Measurements from ENCODE around the gene CHAF1B.
"Not testable (repeated sequence)": the region's sequence is repeated elsewhere in the genome, so short reads cannot be mapped to it uniquely, and the experiment has no call there.

CHAF1B gene

DNA sequence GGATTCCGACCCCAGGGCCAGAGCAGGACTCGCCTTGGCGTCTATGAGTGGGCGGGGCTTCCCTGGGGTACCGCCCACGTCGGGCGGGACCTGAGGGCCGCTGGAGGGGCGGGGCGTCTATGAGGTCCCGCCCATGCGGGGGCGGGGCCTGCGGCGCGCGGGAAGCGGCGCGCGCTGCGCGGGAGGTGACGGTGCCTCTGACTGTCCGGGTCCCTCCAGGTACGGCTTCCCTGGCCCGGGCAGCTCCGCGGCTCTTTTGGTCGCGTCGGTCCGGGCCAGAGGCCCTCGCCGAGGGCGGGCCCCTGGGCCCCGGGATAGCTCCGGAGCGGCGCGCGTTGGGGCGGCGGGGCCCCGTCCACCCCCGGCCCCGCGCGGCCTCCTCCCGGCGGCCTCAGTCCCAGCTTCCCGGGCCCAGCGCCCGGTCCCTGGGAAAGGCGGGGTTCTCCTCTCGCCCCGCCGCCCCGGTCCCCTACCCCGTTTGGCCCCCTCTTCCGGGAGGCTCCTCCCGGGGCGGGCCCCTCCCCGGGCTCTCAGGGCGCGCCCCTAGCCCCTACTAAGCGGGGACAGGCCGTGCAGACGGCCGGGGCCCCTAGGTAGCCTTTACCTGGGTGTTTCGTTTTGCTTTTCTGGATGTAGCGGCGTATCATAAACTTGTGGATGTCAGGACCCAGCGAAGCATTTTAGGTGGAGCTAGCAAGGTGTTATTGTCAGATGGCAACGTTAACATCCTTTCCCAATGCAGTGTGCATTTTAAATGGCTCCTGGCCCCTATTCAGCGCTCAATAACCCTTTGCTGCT lies at the start of gene CHAF1B:
TSS of gene CHAF1B (plus strand) at position 160 of the 798 bp plus-strand sequence. CDS start 745 bp downstream, outside the sequence.
- peak; percentile 75 for DNase-seq (ENCODE audit: low spot score)

DNA sequence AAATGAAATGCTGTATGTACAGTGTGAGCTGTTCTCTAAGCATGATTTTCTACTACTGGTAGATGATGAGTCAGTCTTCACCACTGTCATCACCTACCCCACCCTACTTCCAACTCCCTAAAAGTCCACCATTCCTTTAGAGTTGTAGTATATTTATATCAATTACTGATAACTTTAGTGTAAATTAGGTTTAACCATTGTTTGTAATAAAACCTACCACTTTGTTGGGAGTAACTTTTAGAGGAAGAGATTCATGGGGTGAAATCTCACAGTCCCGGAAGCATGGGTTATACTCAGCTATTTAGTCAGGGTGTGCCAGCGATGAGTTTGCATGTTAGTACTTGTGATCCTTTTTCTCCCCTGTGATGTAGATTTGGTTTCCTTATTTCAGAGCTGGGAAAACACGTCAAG lies 48.1 kb upstream of the CHAF1B start:
- DNase-seq (ENCODE audit: low spot score), result no peak

DNA sequence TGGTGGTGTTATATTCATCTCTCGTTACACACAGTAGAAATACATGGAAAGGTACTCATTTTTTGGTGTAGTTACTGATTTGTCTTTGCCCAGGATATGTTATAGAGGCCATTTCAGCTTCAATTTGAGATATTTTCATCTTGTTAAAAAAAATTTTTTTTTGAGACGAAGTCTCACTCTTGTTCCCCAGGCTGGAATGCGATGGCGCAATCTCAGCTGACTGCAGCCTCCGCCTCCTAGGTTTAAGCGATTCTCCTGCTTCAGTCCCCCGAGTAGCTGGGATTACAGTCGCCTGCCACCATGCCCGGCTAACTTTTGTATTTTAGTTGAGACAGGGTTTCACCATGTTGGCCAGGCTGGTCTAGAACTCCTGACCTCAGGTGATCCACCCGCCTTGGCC lies 46.2 kb upstream of the CHAF1B start:
- DNase-seq (ENCODE audit: low spot score), result no peak

DNA sequence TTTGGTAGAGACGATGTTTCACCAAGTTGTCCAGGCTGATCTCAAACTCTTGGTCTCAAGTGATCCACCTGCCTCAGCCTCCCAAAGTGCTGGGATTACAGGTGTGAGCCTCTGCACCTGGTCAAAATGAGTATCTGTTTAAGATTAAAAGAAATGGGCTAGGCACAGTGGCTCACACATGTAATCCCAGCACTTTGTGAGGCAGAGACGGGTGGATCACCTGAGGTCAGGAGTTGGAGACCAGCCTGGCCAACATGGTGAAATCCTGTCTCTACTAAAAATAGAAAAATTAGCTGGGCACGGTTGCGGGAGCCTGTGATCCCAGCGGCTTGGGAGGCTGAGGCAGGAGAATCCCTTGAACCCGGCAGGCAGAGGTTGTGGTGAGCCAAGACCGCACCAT lies 42.6 kb upstream of the CHAF1B start:
- not testable (repeated sequence) for DNase-seq (ENCODE audit: low spot score)

DNA sequence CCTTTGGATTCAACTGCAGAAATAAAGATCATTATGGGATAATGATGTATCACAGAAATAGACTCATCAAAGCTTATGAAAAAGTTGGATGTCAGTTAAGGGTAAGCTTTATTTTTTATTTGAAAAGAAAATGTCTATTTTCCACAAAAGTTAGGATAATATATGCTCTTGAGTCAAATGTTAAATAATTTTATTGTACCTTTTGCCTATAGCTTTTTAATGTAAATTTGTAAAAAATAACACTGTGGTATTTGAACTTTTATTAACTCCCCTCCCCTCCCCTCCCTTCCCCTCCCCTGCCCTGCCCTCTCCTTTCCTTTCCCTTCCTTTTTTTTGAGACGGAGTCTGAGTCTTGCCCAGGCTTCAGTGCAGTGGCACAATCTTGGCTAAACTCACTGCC lies 40.3 kb upstream of the CHAF1B start:
- no peak for DNase-seq (ENCODE audit: low spot score)

DNA sequence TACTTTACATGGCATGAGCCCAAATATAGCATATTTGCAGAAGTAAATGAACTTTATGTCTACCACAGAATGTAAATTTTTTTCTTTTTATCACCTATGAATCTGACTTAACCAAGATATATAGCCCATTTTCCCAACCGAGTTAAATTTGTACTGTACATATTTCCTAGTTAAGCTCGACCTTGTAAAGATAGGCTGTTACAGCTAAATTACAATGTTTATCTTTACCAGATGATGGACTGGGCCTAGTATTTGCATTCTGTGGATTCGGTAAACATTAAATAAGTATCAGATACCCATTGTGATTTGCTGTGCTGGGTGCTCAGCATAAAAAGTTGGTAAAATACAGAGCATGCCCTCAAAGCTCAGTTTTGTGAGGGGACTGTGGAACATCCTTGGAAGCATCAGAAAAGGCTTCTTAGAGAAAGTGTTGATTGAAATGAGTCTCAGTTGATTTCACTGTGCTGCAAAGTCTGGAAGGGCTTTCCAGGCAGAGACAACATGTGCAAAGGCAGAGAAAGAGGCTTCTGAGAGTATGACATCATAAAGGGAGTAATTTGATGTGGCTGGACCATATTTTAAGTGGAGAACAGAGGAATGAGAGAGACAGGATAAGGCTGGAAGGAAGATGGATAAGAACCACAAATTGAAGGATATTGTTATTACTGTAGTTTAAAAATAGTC lies 37.8 kb upstream of the CHAF1B start:
- DNase-seq (ENCODE audit: low spot score), result no peak

DNA sequence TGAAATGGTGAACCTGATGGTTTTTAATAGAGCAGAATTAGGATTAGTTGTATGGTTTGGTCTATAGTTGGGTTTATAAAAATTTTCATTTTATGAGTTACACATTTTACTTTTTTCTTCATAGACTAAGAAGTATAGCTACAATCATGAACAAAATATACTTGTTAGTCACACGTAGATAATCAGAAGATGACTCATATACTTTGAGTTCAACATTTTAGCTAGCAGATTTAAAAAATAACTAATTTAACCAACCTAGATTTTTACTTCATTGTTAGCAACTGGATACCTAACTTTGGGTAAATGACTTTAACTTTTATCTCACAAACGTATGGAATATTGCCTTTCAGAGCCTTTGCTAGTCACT lies 37.2 kb upstream of the CHAF1B start:
- no peak for DNase-seq (ENCODE audit: low spot score)

DNA sequence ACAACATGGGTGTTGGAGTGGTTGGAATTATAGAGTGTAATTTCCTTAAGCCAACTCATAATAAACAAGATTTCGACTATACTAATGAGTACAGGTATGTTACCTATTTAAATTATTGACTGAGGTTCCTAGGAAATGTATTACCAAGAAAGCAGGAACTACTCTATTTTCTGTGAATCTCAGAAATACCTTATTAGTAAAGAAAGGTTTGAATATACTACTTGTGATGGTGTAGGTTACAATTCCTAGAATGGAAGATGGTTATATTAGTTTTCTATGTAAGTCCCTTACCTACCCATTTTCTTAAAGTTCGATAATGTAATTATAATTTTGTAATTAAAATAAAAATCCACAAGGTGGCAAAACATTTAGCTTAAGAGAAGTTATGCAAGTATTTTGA lies 35.9 kb upstream of the CHAF1B start:
- no peak for DNase-seq (ENCODE audit: low spot score)

DNA sequence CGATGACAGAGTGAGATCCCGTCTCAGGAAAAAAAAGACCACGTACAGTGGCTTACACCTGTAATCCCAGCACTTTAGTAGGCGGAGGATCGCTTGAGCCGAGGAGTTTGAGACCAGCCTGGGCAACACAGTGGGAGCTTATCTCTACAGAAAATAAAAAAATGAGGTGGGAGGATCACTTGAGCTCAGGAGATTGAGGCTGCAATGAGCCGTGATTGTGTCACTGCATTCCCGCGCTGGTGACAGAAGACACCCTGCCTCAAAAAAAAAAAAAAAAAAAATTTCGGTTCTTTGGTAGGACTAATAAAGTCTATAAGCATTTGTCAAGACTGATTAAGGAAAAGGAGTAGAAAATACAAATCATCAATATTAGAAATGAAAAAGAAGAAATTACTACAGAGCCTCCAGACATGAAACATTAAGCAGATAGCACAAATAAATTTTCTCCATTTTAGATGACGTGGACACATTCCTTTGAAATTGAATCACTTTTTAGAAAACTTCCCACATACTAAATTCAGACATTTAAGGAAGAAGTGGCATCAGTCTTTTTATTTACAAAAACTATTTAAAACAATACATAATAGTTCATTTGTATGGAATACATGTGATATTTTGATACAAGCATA lies 34.8 kb upstream of the CHAF1B start:
- no peak for DNase-seq (ENCODE audit: low spot score)

DNA sequence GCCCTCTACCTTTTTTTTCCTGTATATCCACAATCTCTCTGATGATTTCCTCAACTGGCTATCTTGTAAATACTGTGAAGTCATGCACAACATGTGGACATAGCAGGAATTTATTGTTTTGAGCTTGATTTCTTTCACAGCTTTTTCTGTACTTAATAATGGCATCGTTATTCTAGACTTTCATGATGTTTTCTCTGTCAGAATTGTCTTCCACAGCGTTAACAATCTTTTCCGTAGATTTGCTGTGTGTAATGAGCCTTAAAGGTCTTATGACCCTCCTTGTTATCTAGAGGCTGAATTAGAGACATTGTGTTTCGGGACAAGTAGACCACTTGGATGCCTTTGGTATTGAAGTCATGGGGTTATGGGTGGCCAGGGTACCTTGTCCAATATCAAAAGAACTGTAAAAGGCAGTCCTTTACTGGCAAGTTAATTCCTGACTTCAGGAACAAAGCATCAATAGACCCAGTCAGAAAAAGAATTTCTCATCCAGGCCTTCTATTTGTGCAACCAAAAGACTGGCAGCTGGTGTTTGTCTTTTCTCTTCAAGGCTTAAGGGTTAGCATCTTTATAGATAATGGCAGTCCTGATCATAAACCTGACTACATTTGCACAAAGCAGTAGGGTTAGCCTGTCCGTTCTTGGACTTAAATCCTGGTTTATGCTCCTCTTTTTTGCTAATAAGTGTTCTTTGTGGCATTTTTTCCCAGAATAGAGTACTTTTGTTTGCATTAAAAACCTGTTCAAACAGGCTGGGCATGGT lies 30.1 kb upstream of the CHAF1B start:
- DNase-seq (ENCODE audit: low spot score), result no peak

DNA sequence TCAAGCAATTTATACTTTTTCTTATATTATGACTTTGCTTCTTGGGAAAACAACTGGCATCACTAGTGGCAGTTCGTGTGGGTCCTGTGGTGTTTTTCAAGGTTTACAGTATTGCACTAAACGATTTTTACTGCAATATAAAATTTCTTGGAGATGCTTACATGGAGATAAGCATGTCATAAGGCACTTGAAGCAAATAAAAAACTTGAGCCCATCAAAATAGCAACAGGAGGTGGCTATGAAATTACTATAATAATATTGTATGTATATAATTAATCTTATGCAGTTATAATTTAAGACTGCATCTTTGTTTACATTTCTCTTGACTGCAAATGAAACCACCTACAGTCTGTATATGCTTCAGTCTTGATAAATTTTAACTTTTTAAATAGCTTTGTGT lies 29.3 kb upstream of the CHAF1B start:
- no peak for DNase-seq (ENCODE audit: low spot score)

DNA sequence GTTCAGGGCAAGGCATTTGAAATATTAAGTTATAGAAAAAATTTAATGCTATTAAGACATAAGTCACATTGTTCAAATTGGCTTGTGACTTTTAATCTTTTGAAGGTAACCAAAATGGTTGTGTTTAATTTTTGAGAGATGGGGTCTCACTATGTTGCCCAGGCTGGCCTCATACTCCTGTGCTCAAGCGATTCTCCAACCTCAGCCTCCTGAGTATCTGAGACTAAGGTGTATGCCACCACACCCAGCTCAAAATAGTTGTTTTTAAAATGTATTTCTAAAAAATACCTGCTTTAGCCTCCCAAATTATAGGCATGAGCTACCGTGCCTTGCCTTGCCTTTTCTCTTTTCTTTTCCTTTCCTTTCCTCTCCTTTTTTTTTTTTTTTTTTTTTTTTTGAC lies 26.0 kb upstream of the CHAF1B start:
- no peak for DNase-seq (ENCODE audit: low spot score)

DNA sequence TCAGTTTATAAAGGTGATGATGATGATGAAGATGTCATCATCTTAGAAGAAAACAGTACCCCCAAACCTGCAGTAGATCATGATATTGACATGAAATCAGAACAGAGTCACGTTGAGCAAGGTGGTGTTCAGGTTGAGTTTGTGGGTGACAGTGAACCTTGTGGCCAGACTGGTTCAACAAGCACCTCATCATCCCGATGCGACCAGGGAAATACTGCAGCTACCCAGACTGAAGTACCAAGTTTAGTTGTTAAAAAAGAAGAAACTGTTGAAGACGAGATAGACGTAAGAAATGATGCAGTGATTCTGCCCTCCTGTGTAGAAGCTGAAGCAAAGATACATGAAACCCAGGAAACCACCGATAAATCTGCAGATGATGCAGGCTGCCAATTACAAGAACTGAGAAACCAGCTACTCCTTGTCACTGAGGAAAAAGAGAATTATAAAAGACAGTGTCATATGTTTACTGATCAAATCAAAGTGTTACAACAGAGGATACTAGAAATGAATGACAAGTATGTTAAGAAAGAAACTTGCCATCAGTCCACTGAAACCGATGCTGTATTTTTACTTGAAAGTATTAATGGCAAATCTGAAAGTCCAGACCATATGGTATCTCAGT lies 16.0 kb upstream of the CHAF1B start:
- no peak for DNase-seq (ENCODE audit: low spot score)

DNA sequence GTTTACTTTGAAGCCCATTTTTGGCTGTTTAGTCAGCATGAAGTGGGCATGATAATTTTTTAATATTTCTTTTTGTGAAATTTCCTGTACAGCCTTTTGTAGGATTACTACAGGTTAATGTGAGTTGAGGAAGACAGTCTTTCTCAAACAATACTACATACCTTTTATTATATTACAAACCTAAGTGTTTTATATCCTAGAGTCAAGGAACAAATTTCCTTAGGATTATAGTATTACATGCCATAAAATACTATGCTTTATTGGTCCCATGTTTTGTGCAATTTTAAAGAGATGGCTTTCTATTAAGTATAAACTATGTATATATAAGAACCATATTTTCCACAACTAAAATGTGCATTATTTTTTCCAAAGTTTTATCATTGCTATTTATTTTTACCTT lies 9.2 kb upstream of the CHAF1B start:
- DNase-seq (ENCODE audit: low spot score), result no peak

DNA sequence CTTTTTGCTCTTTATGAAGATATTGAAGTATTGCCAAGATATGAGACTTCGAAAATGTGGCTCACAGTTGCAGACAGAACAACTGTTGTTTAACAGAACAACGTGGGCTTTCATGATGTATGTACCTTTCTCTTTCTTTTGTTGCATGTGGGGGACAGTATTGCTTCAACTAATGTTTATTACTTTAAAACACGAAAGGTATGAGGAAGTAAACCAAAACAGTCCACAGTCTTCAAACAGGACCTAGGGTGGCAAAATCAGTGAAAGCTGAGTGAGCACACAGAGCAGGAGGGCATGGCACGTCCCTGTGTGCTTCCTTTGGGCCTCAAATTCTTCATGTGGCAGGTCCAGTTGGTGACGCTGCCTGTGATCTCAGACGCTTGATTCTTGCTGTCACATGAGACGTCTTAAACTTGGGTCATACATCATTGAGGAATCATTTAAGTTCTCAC lies 7.8 kb upstream of the CHAF1B start:
- DNase-seq (ENCODE audit: low spot score), result peak; percentile 39

DNA sequence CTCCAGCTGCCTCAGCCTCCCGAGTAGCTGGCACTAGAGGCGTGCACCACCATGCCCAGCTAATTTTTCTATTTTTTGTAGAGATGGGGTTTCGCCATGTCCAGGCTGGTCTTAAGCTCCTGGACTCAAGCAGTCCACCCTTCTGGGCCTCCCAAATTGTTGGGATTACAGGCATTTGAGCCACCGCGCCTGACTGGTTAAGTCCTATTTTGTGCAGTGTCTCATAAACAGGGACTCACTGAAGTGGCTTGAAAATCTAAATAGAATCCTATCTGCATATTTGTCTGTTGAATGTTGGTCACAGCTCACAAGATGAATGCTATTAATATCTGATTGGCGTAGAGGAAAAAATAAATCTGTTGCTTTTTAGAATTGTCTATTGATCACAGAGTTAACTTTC lies 5.9 kb upstream of the CHAF1B start:
- DNase-seq (ENCODE audit: low spot score), result no peak

DNA sequence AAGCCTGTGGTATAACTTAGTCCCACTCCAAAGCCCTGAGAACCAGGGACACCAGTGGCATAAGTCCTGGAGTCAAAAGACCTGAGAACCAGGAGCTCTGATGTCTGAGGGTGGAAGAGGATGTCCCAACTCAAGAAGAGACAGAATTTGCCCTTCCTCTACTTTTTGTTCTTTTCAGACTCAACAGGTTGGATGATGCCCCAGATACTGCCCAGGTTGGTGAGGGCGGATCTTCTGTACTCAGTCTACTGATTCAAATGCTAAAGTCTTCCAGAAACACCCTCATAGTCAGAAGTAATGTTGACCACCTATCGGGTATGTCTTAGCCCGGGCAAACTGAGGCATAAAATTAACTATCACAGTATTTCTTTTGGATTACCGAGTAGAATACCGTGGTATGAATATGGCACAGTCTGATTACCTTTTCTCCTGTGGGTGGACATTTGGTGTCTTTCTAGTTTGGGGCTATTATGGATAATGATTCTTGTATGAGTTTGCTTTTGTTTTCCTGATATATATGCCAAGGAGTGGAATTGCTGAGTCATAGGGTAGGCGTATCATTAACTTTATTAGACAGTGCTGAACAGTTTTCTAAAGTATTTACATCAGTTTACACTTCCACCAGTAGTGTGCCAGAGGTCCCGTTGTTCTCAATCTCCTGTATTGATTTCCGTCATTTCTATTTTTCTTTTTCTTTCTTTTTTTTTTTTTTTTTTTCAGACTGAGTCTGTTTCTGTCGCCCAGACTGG lies 3.2 kb upstream of the CHAF1B start:
- DNase-seq (ENCODE audit: low spot score), result no peak

DNA sequence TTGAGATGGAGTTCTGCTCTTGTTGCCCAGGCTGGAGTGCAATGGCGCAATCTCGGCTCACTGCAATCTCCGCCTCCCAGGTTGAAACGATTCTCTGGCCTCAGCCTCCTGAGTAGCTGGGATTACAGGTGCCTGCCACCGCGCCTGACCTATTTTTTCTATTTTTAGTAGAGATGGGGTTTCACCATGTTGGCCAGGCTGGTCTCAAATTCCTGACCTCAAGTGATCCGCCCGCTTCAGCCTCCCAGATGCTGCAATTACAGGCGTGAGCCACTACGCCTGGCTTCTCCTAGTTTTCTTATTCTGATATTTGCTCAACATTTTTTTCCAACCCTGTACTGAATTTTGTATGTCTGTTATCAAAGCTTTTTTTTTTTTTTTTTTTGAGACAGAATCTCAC lies 2.5 kb upstream of the CHAF1B start:
- DNase-seq (ENCODE audit: low spot score), result not testable (repeated sequence)

DNA sequence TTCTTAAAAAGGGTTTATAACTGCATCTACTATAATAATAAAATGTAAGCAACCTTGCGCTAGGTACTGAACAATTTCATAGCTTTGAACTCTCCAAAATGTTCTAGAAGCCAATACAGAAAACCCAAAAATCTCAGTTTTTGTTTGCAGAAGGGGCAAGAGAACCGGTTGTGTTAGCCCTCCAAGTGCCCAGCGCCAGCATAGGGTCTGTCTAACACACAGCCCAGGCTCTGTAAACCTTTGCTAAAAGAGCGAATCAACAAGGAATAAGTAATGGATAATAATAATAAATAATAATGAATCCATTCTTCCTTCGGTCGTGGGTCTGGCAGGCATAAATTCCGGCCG lies 333 bp upstream of the CHAF1B start:
- no peak for DNase-seq (ENCODE audit: low spot score)

DNA sequence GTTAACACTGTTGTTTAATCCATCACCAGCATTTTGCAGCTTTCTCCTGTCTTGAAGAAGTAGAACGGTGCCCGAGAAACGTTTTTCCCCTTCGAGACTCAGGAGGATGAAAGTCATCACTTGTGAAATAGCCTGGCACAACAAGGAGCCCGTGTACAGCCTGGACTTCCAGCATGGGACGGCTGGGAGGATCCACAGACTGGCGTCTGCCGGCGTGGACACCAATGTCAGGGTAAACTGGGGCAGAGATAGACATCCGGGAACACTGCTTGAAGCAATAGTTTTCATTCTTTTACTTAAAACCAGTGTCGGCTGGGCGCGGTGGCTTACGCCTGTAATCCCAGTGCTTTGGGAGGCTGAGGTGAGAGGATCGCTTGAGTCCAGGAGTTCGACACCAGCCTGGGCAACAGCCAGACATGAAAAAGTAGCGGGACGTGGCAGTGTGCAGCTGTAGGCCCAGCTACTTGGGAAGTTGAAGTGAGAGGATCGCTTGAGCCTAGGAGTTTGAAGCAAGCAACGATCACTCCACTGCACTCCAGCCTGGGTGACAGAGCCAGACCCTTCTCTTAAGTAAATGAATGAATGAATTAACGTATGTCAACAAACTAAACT lies 945 bp downstream of the CHAF1B start:
- no peak for DNase-seq (ENCODE audit: low spot score)

DNA sequence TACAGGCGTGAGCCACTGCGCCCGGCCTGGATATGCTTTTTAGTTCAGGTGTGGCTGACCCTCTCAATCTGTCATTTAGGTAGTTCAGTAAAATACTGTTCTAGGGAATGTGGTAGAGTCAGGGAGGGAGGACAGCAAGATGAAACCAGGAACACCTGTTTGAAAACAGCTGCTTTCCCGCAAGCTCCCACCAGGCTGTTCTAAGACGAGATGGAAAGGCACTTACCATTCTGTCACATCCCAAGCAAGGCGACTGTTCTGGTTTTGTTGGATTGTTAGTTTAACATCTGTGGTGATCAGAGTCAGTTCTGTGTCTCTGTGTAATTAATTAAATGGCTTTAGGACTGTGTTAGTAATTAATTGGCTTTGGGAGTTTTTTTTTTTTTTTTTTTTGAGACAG lies 2.9 kb downstream of the CHAF1B start:
- no peak for DNase-seq (ENCODE audit: low spot score)
